Activated CD8-positive, alpha-beta memory T cell treated with anti-CD3 and anti-CD28 coated beads for 24 hours (primary cell): ENCODE results near the gene ARL6IP6.
"Not testable (repeated sequence)": the region's sequence is repeated elsewhere in the genome, so short reads cannot be mapped to it uniquely, and the experiment has no call there.

ENCODE experiments used
- DNase-seq: peaks from one replicate; pipeline ENCODE4 v3.0.0-alpha.2; 2020

Gene ARL6IP6

GRCh38 chr2:152718076-152718908 lies at the start of gene ARL6IP6:
Gene ARL6IP6, plus strand, starts transcription at chr2:152718620. Its CDS starts 5 bp downstream, at chr2:152718625.
- DNase-seq: peak; percentile 98

GRCh38 chr2:152674334-152674733 lies 44.1 kb upstream of the ARL6IP6 start:
- DNase-seq: no peak

GRCh38 chr2:152676461-152676860 lies 42.0 kb upstream of the ARL6IP6 start:
- DNase-seq: no peak

GRCh38 chr2:152678808-152679207 lies 39.6 kb upstream of the ARL6IP6 start:
- no peak for DNase-seq

- DNase-seq: no peak
These were observed 35.8 kb upstream of the ARL6IP6 start for GRCh38 chr2:152682663-152683062.

- DNase-seq: no peak
These were observed 35.0 kb upstream of the ARL6IP6 start for GRCh38 chr2:152683400-152683799.

GRCh38 chr2:152686321-152686720 lies 32.1 kb upstream of the ARL6IP6 start:
- DNase-seq: no peak

- DNase-seq: no peak
These were observed 25.4 kb upstream of the ARL6IP6 start for GRCh38 chr2:152693033-152693432.

GRCh38 chr2:152694161-152694661 lies 24.2 kb upstream of the ARL6IP6 start:
- no peak for DNase-seq

- DNase-seq: no peak
These were observed 22.7 kb upstream of the ARL6IP6 start for GRCh38 chr2:152695763-152696162.

- no peak for DNase-seq
These were observed 21.9 kb upstream of the ARL6IP6 start for GRCh38 chr2:152696476-152696875.

GRCh38 chr2:152701198-152701597 lies 17.2 kb upstream of the ARL6IP6 start:
- DNase-seq: no peak

GRCh38 chr2:152706477-152707021 lies 11.9 kb upstream of the ARL6IP6 start:
- no peak for DNase-seq

- DNase-seq: no peak
These were observed 9.7 kb upstream of the ARL6IP6 start for GRCh38 chr2:152708742-152709141.

- DNase-seq: no peak
These were observed 7.7 kb upstream of the ARL6IP6 start for GRCh38 chr2:152710713-152711112.

GRCh38 chr2:152715112-152715511 lies 3.3 kb upstream of the ARL6IP6 start:
- DNase-seq: no peak

- DNase-seq: no peak
These were observed 2.5 kb upstream of the ARL6IP6 start for GRCh38 chr2:152715854-152716428.

- no peak for DNase-seq
These were observed 1.6 kb upstream of the ARL6IP6 start for GRCh38 chr2:152716805-152717227.

GRCh38 chr2:152717228-152718075 lies 968 bp upstream of the ARL6IP6 start, which contains the start of gene PRPF40A:
Gene PRPF40A, minus strand, starts transcription at chr2:152717461. Its CDS starts 22 bp downstream, at chr2:152717439.
- DNase-seq: peak; percentile 99

- DNase-seq: no peak
These were observed 657 bp downstream of the ARL6IP6 start for GRCh38 chr2:152718909-152719645.

- no peak for DNase-seq
These were observed 2.4 kb downstream of the ARL6IP6 start for GRCh38 chr2:152720794-152721193.

GRCh38 chr2:152722639-152723038 lies 4.2 kb downstream of the ARL6IP6 start:
- not testable (repeated sequence) for DNase-seq
